Measurements from ENCODE around the gene MISFA.

Gene MISFA

DNA sequence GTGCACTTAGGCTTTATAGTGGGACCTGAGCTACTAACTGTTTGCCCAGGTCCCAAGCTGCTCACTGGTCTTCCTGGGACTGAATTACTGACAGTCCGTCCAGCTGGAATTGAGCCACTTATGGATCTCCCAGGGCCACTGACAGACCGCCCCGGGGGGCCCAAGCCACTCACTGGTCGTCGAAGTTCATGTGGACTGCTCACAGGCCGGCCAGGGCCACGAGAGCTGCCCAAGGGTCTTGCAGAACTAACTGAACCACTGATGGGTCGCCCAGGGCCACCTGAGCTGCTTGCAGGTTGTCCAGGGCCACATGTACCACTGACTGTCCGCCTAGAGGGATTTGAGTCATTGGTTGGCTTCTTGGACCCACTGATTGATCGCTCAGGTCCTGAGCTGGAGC, 15.1 kb downstream of the MISFA start:
- H3K27ac ChIP-seq: no peak overlapping the region
- H3K9me3 ChIP-seq (ENCODE audit: severe bottlenecking): no peaks in the 10 kb centered on the region
- peaks cover 45% of the 10 kb centered on the region for H3K36me3 ChIP-seq
- no peaks in the 10 kb centered on the region for H3K27me3 ChIP-seq (ENCODE audit: insufficient read depth, low read depth, severe bottlenecking)
- TF ChIP-seq, protein P1, sequence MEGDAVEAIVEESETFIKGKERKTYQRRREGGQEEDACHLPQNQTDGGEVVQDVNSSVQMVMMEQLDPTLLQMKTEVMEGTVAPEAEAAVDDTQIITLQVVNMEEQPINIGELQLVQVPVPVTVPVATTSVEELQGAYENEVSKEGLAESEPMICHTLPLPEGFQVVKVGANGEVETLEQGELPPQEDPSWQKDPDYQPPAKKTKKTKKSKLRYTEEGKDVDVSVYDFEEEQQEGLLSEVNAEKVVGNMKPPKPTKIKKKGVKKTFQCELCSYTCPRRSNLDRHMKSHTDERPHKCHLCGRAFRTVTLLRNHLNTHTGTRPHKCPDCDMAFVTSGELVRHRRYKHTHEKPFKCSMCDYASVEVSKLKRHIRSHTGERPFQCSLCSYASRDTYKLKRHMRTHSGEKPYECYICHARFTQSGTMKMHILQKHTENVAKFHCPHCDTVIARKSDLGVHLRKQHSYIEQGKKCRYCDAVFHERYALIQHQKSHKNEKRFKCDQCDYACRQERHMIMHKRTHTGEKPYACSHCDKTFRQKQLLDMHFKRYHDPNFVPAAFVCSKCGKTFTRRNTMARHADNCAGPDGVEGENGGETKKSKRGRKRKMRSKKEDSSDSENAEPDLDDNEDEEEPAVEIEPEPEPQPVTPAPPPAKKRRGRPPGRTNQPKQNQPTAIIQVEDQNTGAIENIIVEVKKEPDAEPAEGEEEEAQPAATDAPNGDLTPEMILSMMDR (IDR thresholded peaks at IDR 0.05; ENCODE audit: low read depth, low read length): no peak
- no peak overlapping the region for H3K4me3 ChIP-seq (ENCODE audit: low read depth, low read length)
- no peak for DNase-seq

DNA sequence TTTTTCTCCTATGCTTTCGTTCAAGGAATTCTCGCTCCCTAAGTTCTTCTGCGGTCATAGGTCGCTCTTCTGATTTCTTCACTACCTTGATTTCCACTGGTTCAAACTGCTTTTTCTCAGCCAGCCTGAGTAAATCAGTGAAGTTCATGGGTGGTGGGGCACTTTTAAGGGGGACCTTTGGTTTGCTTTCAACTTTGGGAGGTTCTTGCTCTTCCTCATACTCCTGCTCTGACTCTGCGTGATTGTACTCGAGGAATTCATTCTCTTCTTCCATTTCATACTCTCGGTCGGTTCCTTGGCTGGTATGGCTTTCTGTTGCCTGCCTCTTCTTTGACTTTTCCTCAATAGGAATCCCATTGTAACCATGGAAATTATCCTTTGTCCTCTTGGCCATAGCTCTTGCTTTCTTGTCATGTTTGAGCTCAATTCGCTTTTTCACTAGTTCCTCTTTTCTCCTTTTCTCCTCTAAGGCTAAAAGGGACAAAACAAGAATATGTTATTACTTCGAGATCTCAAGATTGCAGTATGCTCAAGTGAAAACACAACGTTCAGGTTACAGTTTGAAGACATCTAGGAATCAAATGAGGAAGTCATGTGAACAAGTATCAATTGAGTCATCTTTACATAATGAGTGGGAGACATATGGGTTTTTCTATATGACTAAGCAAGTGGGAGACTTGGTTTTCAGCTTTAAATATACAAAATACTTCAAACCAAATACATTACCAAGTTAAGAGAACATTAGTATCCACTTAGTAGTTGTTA, 16.2 kb downstream of the MISFA start:
- TF ChIP-seq, protein P1 (IDR thresholded peaks at IDR 0.05; ENCODE audit: low read depth, low read length): no peak
- H3K4me3 ChIP-seq (ENCODE audit: low read depth, low read length): no peak overlapping the region
- no peak for DNase-seq

DNA sequence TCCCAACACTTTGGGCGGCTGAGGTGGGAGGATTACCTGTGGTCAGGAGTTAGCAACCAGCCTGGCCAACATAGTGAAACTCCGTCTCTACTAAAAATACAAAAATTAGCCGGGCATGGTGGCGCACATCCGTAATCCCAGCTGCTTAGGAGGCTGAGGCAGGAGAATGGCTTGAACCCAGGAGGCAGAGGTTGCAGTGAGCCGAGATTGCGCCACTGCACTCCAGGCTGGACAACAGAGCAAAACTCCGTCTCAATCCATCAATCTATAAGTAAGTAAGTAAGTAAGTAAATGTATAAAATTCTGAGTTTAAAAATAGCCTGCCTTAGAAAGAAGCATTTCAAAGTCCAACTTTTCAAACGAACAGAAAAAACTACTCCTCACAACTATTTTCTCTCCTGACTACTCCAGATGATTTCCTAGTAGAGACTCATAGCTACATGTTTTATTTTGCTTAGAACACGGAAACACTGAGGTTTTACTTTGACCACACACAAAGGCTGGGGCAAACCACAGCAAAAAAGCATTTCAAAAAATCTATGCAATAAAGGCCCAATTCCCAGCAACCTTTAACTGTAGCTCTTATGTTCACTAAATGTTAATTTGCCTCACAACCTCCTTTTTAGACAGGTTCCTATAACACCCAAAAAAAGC, 18.2 kb downstream of the MISFA start:
- Histone ChIP-seq H3K9me3 (ENCODE audit: severe bottlenecking) (no peaks in the 10 kb centered on the region), H3K27me3 (ENCODE audit: insufficient read depth, low read depth, severe bottlenecking) (no peaks in the 10 kb centered on the region), H3K4me3 (ENCODE audit: low read depth, low read length) (no peak overlapping the region), H3K27ac (no peak overlapping the region), H3K36me3 (peaks cover 27% of the 10 kb centered on the region)
- no peak for DNase-seq
- TF ChIP-seq, protein P1 (IDR thresholded peaks at IDR 0.05; ENCODE audit: low read depth, low read length): no peak

More for the DNA sequence above, 16.2 kb downstream of the MISFA start:
- peaks cover 44% of the 10 kb centered on the region for H3K36me3 ChIP-seq
- H3K9me3 ChIP-seq (ENCODE audit: severe bottlenecking): no peaks in the 10 kb centered on the region
- no peaks in the 10 kb centered on the region for H3K27me3 ChIP-seq (ENCODE audit: insufficient read depth, low read depth, severe bottlenecking)
- H3K27ac ChIP-seq: no peak overlapping the region

DNA sequence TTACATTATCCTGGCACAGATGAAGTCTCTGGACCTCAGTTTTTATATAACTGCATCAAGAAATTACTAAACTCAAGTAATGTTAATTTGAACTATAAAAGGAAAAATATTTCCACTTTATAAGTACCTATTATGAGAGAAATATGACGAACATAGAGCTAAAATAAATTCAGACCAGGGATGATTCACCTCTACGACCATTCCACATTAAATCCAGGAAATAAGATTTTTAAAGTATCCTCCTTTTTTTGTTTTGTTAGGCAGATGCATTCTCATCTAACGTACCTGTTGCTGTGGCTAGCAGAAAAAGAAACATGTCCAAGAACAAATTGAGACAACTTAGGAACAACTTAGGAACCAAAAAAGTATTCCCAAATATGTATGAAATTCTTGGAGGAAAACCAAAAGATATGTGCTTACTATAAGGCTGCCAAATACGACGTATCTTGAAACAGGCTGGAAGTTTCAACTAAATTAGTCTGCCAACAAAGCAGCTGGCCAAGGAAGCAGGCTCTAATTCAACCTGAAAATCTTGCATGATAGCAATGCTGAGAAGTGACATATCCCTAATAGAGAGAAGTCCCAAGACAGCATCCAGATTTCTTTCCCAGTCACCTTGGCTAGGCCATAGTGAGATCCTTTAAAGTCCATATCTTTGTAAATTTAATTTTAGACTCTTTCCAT, 18.9 kb downstream of the MISFA start:
- H3K9me3 ChIP-seq (ENCODE audit: severe bottlenecking): no peaks in the 10 kb centered on the region
- peaks cover 25% of the 10 kb centered on the region for H3K36me3 ChIP-seq
- TF ChIP-seq, protein P1 (IDR thresholded peaks at IDR 0.05; ENCODE audit: low read depth, low read length): no peak
- no peaks in the 10 kb centered on the region for H3K27me3 ChIP-seq (ENCODE audit: insufficient read depth, low read depth, severe bottlenecking)
- no peak for DNase-seq
- H3K27ac ChIP-seq: no peak overlapping the region
- H3K4me3 ChIP-seq (ENCODE audit: low read depth, low read length): no peak overlapping the region

DNA sequence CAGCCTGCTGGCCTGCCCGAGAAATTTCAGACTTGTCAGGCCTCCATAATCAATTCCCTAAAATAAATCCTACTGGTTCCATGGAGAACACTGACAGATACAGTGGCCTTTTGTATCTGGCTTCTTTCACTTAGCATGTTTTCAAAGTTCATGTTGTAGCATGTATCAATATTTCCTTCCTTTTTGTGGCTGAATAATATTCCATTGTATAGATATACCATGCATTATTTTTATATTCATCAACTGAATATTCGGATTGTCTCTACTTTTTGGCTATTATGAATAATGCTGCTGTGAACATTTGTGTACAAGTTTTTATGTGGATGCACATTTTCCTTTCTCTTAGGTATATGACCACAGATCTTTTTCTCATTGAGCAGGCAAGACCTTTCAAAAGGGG, 24.1 kb downstream of the MISFA start:
- Histone ChIP-seq H3K27ac (no peak overlapping the region), H3K9me3 (ENCODE audit: severe bottlenecking) (no peaks in the 10 kb centered on the region), H3K27me3 (ENCODE audit: insufficient read depth, low read depth, severe bottlenecking) (no peaks in the 10 kb centered on the region), H3K36me3 (no peaks in the 10 kb centered on the region), H3K4me3 (ENCODE audit: low read depth, low read length) (no peak overlapping the region)
- TF ChIP-seq, protein P1 (IDR thresholded peaks at IDR 0.05; ENCODE audit: low read depth, low read length): no peak
- no peak for DNase-seq

All from WERI-Rb-1 (cell line).